ENCODE data around the gene FARSA. TPM values are rescaled to one million over a fixed set of nuclear protein-coding genes. Genes with fewer than 3 reads are reported as not detected.

Gene FARSA
- total and polyA plus RNA-seq, 2 of the 13 experiments (the other 11 are each of a cell fraction or from before 2014, with no cell fraction given): 25.9 to 72.0 TPM

DNA sequence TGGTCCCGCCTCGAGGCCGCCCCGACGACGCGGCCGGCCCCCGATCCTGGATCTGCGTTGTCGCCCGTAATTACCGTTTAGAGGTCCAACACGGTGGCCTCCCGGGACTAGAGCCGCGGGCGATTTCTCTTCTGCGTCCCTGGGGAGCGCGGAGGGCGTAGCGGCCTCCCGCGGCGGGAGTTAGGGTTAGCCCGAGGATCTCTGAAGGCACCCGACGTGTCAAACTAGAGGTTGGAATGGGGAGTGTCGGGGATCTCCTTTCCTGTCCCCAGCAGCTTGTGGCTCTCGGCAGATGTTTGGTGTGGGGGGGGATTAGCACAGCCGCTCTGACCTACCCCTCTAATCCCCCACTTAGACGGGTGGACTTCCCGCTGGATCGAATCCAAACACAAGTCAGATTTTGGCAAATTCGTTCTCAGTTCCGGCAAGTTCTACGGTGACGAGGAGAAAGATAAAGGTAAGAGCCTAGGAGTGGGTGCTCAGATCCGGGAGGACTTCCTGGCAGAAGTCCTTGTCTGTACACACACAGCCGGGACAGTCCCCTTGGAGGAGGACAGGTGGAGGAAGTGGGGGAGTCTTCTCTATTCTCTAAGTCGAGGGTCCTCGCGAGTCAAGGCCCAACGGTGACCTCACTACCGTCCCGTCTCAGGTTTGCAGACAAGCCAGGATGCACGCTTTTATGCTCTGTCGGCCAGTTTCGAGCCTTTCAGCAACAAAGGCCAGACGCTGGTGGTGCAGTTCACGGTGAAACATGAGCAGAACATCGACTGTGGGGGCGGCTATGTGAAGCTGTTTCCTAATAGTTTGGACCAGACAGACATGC, 5.5 kb upstream of the FARSA start (continued):
- TF ChIP-seq, protein P1, sequence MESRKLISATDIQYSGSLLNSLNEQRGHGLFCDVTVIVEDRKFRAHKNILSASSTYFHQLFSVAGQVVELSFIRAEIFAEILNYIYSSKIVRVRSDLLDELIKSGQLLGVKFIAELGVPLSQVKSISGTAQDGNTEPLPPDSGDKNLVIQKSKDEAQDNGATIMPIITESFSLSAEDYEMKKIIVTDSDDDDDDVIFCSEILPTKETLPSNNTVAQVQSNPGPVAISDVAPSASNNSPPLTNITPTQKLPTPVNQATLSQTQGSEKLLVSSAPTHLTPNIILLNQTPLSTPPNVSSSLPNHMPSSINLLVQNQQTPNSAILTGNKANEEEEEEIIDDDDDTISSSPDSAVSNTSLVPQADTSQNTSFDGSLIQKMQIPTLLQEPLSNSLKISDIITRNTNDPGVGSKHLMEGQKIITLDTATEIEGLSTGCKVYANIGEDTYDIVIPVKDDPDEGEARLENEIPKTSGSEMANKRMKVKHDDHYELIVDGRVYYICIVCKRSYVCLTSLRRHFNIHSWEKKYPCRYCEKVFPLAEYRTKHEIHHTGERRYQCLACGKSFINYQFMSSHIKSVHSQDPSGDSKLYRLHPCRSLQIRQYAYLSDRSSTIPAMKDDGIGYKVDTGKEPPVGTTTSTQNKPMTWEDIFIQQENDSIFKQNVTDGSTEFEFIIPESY (CRISPR knock-in tag; IDR thresholded peaks at IDR 0.05): no peak
- TF ChIP-seq FLYWCH1 (CRISPR knock-in tag; IDR thresholded peaks at IDR 0.05) (no peak), TBP (CRISPR knock-in tag; IDR thresholded peaks at IDR 0.05) (no peak), HNRNPL (IDR thresholded peaks at IDR 0.05; ENCODE audit: low read depth, low read length) (no peak), ZNF577 (CRISPR knock-in tag; IDR thresholded peaks at IDR 0.05; ENCODE audit: borderline replicate concordance, low read depth) (no peak), CHD2 (IDR thresholded peaks at IDR 0.05; ENCODE audit: low read depth, low read length) (no peak), NR2F2 (IDR thresholded peaks at IDR 0.05; ENCODE audit: borderline replicate concordance, low read depth) (no peak), KDM5A (IDR thresholded peaks at IDR 0.05; ENCODE audit: borderline replicate concordance, low read length) (peak; percentile 64; the same call in 1 of the 2 replicates), SUZ12 (IDR thresholded peaks at IDR 0.05; ENCODE audit: low read depth, low read length) (no peak), ZNF570 (CRISPR knock-in tag; IDR thresholded peaks at IDR 0.05; ENCODE audit: borderline replicate concordance) (no peak), AGO2 (optimal IDR thresholded peaks at IDR 0.05; ENCODE audit: low read depth, low read length) (peak; percentile 94)
- TF ChIP-seq, protein P2, sequence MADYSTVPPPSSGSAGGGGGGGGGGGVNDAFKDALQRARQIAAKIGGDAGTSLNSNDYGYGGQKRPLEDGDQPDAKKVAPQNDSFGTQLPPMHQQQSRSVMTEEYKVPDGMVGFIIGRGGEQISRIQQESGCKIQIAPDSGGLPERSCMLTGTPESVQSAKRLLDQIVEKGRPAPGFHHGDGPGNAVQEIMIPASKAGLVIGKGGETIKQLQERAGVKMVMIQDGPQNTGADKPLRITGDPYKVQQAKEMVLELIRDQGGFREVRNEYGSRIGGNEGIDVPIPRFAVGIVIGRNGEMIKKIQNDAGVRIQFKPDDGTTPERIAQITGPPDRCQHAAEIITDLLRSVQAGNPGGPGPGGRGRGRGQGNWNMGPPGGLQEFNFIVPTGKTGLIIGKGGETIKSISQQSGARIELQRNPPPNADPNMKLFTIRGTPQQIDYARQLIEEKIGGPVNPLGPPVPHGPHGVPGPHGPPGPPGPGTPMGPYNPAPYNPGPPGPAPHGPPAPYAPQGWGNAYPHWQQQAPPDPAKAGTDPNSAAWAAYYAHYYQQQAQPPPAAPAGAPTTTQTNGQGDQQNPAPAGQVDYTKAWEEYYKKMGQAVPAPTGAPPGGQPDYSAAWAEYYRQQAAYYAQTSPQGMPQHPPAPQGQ (CRISPR knock-in tag; IDR thresholded peaks at IDR 0.05; ENCODE audit: borderline replicate concordance): no peak
- TF ChIP-seq, protein P3, sequence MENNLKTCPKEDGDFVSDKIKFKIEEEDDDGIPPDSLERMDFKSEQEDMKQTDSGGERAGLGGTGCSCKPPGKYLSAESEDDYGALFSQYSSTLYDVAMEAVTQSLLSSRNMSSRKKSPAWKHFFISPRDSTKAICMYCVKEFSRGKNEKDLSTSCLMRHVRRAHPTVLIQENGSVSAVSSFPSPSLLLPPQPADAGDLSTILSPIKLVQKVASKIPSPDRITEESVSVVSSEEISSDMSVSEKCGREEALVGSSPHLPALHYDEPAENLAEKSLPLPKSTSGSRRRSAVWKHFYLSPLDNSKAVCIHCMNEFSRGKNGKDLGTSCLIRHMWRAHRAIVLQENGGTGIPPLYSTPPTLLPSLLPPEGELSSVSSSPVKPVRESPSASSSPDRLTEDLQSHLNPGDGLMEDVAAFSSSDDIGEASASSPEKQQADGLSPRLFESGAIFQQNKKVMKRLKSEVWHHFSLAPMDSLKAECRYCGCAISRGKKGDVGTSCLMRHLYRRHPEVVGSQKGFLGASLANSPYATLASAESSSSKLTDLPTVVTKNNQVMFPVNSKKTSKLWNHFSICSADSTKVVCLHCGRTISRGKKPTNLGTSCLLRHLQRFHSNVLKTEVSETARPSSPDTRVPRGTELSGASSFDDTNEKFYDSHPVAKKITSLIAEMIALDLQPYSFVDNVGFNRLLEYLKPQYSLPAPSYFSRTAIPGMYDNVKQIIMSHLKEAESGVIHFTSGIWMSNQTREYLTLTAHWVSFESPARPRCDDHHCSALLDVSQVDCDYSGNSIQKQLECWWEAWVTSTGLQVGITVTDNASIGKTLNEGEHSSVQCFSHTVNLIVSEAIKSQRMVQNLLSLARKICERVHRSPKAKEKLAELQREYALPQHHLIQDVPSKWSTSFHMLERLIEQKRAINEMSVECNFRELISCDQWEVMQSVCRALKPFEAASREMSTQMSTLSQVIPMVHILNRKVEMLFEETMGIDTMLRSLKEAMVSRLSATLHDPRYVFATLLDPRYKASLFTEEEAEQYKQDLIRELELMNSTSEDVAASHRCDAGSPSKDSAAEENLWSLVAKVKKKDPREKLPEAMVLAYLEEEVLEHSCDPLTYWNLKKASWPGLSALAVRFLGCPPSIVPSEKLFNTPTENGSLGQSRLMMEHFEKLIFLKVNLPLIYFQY (CRISPR knock-in tag; IDR thresholded peaks at IDR 0.05; ENCODE audit: borderline replicate concordance): no peak
- TF ChIP-seq, protein P4, sequence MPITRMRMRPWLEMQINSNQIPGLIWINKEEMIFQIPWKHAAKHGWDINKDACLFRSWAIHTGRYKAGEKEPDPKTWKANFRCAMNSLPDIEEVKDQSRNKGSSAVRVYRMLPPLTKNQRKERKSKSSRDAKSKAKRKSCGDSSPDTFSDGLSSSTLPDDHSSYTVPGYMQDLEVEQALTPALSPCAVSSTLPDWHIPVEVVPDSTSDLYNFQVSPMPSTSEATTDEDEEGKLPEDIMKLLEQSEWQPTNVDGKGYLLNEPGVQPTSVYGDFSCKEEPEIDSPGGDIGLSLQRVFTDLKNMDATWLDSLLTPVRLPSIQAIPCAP (CRISPR knock-in tag; IDR thresholded peaks at IDR 0.05; ENCODE audit: low read depth): no peak
- TF ChIP-seq, protein P5, sequence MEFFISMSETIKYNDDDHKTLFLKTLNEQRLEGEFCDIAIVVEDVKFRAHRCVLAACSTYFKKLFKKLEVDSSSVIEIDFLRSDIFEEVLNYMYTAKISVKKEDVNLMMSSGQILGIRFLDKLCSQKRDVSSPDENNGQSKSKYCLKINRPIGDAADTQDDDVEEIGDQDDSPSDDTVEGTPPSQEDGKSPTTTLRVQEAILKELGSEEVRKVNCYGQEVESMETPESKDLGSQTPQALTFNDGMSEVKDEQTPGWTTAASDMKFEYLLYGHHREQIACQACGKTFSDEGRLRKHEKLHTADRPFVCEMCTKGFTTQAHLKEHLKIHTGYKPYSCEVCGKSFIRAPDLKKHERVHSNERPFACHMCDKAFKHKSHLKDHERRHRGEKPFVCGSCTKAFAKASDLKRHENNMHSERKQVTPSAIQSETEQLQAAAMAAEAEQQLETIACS (CRISPR knock-in tag; IDR thresholded peaks at IDR 0.05): no peak
- TF ChIP-seq, protein P6, sequence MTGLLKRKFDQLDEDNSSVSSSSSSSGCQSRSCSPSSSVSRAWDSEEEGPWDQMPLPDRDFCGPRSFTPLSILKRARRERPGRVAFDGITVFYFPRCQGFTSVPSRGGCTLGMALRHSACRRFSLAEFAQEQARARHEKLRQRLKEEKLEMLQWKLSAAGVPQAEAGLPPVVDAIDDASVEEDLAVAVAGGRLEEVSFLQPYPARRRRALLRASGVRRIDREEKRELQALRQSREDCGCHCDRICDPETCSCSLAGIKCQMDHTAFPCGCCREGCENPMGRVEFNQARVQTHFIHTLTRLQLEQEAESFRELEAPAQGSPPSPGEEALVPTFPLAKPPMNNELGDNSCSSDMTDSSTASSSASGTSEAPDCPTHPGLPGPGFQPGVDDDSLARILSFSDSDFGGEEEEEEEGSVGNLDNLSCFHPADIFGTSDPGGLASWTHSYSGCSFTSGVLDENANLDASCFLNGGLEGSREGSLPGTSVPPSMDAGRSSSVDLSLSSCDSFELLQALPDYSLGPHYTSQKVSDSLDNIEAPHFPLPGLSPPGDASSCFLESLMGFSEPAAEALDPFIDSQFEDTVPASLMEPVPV (CRISPR knock-in tag; IDR thresholded peaks at IDR 0.05): no peak

All from HepG2 (cell line).